Activated CD8-positive, alpha-beta memory T cell treated with anti-CD3 and anti-CD28 coated beads for 1 hour (primary cell): Measurements from ENCODE around the gene SCARB1.

Experiments used
- DNase-seq, 2 donors: peaks; one replicate each; pipeline ENCODE4 v3.0.0-alpha.2; 2020; ENCODE audit warnings: low read depth in 1 of 2; ENCODE audit errors: extremely low read depth in 1 of 2

Gene SCARB1

DNA sequence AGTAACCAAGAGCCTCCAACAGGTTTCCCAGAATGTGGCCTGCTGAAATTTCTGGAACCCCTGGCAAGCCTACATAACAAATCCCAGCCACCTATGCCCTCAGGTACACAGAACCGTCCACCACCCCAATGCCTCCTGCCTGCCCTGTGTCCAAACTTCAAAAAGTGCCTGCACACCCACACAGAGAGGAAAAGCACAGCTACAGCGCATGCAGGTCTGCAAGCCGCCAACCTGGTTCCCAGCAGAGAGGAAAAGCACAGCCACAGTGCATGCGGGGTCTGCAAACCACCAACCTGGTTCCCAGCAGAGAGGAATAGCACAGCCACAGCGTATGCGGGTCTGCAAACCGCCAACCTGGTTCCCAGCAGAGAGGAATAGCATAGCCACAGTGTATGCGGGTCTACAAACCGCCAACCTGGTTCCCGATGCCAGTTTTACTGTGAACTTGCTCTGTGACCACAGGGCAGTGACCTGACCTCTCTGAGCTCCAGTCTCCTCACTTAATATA lies 113.5 kb downstream of the SCARB1 start:
- DNase-seq: no peak

DNA sequence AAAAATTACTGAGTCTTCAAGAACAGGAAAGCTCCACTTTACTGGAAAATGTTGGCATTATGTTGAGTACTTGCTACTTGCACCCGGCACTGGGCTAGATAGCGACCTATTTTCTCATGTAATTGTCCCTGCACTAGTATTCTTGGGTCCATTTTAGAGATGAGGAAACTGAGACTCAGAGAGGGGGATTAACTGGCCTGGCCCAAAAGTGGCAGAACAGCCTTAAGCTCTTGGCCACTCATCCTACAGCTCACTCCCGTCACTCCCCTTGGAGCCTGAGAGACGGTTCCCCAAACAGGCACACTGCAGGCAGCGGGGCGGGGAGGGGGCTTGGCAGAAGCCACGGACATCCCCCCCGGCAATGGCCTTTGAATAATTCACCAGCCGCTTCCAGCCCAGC lies 113.9 kb downstream of the SCARB1 start:
- DNase-seq: no peak

DNA sequence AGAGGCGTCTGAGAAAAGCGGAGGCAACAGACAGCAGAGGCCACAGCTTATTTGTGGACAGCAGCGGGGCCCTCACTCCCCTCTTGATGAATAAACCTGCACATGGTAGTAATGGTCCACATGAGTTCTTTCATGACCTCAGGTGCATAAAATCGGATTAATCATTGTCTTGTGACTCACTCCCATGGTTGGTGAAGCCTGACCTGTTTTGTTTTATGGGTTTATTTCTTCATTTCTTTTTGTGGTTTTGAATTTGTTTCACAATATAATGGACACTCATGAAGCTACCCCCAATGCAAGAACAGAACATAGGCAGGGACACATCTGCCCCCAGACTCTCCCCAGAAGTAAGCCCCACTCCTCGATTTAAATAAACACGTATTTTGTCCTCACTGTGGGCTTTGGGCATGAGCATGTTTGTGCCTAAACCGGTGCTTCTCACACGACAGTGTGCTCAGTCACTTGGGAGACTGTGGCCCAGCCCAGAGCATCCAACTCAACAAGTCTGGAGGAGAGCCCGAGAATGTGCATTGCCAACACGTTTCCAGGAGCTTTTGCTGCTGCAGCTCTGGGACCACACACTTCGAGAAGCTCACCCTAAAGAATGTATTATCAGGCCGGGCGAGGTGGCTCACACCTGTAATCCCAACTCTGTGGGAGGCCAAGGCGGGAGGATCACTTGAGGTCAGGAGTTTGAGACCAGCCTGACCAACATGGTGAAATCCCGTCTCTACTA lies 116.1 kb downstream of the SCARB1 start:
- DNase-seq: no peak

DNA sequence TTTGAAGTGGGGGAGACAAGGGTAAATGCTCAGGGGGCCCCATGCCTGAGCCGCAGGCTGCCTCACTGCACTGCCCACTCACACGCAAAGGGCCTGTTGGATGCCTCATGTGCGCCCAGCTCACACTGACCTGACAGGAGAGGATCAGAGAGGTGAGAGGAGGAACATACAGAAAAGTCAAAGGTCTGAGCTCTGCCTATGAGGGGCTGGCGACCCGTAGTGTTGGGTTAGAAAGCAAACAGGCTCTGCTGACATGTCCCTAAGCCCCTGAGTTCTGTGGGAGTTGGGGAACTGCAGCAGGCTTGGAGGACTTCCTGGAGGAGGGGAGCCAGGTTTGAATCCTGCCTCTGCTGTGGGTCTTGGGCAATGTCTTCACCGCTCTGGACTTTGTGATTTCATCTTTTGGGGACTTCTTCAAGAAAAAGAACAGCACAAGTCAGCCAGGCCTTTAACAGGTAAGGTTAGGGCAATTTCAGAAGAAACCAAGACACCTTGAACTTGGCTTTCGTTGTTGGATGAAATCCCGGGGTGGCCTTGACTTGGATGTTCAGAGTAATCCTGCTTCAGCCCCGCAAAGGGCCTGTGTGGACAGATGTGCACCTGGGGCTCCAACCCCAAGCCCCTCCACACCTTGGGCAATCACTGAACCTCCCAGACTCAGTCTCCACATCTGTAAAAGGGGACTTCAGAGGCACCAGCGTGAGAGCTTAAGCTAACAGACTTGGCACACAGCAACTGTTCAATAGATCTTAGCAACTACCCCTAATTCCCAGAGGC lies 116.8 kb downstream of the SCARB1 start:
- DNase-seq: no peak

DNA sequence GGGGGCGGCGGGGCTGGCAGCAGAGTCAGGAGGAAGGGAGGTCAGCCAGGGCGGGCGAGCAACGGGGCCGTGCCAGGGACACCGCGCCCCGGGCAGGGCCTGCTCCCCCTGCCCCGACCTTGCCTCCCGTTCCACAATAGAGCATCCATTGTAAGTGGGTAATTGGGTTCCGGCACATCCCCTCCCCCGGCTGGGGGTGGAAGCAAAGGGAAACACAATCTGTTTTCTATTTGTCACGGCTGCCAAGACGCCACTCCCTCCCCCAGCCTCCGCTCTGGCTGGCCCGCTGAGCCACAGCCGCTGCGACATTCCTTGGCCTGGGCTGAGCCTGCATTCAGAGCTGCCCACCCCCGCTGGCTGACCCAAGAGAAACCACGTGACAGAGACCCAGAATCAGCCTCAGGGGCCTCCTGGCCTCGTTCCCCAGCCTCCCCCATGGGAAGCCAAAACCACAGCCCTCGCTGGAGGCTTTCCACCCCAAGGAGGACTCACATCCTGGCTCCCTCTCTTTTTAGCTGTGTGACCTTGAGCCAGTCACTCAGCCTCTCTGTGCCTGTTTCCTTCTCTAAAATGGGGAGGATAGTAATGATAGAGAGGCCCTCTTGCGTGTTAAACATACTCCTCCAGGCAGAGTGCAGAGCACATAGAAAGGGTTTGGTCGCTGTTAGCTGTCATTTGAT lies 117.6 kb downstream of the SCARB1 start:
- no peak for DNase-seq

DNA sequence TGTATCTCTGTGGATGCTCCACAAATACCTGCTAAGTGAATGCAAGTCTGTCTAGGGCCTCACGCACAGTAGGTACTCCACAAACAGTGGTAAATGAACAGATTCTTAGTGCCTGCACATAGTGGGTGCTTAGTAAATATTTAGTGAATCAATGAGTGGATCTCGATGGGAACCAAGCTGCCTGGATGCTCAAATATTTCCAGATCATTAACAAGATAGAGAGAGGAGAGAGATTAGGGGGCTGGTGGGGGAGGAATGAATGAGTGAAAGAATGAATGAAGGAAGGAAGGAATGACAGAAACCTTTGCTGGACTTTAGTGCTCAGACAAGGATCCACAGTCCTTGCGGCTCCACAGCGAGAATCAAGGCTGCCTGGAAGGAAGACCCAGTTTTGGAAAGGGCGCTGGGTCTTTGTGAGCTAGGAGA lies 118.2 kb downstream of the SCARB1 start:
- no peak for DNase-seq

DNA sequence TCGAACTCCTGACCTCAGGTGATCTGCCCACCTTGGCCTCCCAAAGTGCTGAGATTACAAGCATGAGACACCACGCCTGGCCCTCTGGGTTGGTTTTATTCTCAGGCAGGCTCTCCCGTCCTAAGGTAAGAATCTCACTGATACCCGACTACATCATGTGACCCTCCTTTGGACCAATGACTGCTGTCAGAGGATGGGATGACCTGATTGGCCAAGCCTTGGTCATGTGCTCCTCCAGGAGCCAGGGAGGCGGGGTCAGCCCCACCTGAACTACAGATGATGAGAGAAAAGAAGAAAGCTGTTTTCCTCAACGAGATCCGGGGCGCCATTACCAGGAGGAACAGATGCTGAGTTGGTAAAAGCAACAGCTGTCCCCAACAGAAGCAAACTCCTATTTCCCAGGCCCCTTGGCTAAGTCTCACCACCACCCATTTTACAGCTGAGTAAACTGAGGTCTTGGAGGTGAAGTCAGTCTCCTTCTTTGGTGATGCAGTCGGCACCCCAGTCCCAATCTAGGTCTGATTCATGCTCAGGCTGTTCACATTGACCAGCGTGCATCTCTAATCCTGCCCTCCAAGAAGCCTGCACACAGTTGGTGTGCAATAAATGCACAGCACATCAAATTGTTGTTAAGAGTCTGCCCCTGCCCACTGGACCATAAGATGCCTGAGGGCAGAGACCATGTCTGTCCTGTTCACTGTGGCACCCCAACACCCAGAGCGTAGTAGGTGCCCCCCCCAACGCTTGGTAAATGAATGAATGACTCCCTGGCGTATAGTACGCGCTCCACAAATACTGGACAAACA lies 118.8 kb downstream of the SCARB1 start:
- DNase-seq: no peak

DNA sequence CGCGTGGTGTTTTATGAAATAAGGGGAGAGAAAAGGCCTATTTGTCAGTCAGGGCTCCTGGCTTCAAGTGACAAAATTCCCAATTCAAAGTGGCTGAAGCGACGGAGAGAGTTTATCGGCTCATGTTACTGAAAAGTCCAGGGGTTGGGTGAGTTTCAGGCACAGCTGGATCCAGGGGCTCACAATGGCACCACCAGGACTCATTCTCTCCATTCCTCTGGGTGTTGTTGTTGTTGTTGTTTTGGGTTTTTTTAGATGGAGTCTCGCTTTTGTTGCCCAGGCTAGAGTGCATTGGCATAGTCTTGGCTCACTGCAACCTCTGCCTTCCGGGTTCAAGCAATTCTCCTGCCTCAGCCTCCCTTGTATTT lies 119.4 kb downstream of the SCARB1 start:
- no peak for DNase-seq

DNA sequence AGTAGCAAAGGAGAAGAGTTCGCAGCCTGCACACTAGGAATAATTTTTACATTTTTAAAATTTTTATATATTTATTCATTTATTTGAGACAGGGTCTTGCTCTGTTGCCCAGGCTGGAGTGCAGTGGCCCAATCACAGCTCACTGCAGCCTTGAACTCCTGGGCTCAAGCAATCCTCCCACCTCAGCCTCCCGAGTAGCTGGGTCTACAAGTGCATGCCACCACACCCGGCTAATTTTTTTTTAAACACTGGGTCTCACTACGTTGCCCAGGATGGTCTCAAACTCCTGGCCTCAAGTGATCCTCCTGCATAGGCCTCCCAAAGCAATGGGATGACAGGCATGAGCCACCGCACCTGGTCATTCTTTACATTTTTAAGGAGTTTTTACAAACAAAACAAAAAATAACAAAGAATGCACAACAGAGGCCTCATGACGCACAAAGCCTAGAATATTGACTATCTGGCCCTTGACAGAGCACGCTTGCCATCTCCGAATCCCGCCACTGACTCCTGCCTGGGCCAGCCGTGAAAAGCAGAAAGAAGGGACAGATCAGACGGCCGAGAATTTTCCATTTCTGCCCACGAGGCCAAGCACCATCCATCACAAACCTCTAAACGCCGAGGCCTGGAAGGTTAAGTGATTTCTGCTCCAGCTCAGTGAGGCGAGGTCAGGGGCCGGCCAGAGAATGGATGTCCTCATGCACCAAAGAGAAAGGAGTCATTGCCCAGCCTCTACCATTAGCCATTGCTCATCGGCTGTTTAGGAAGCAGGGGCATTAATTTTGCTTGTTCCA lies 120.0 kb downstream of the SCARB1 start:
- DNase-seq: no peak

DNA sequence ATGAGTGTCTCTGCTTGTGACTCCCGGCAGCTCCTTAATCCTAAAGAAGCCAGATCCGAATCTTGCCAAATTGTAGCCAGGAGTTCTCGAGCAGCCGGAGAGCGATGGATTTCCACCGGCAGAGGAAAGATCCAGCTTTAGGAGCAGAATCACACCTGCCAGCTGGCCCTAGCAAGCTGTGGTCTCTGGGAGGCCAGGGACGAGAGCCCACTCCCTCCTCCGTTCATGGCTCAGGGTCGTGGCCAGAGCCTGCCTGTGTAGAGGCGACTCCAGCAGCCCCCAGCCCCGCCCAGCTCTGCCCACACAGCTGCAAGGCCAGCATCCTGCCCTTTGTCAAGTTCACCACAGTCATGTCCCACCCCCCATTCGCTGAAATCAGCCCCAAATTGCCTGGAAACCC lies 121.0 kb downstream of the SCARB1 start:
- DNase-seq: no peak

DNA sequence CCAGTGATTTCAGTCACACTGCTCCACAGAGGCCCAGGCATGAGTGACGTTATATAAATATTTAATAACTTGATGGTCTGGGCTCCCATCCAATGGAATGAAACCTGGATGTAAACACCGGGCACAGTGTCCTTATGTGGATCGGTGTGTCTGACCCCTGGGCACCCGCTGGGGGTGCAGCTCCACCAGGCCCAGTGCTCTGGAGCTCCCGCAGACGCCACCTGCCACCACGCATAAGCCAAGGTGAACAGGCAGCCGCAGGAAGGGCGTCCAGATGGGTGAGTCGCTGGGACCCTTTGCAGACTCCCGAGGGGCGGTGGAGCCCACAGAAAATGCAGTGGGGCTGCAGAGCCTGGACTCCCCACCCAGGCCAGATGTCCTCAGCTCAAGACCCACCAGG lies 121.6 kb downstream of the SCARB1 start:
- DNase-seq: no peak

DNA sequence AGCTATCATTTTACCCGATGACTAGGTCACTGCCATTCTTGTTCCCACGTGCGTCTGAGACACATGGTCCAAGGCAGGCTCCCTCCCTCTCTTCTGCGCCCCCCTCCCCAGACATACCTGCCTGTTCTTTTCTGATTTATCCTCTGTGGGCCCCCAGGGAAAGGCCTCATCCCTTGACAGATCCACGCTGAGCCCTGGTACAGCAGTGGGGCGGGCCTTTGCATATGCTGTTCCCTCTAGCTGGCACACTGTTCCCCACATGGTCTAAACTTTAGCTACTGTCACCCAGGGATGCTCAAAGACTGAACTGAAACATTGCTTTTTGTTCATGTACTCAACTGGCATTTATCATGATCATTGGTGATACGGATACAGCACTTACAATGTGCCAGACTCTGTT lies 122.5 kb downstream of the SCARB1 start:
- DNase-seq: no peak

DNA sequence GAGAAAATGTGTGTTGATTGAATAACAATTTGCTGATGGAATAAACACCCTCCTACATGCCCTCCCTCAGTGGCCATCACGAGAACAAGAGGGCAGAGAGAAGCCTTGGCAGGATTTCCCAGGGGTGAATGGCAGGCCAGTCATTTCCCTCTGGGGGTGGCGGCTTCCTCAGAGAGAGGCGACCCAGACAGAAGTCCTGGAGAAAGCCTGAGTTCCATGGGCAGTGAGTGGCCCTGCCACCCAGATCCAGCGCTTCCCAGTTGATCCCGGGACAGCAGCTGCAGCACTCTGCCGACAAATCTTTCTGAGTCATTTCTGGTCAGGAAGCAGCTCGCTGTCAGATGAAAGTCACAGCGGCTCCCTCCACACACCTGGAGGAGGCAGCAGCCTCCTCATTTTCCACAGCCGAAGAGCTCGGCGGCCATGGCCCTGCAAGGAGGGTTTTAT lies 123.0 kb downstream of the SCARB1 start:
- DNase-seq: no peak

DNA sequence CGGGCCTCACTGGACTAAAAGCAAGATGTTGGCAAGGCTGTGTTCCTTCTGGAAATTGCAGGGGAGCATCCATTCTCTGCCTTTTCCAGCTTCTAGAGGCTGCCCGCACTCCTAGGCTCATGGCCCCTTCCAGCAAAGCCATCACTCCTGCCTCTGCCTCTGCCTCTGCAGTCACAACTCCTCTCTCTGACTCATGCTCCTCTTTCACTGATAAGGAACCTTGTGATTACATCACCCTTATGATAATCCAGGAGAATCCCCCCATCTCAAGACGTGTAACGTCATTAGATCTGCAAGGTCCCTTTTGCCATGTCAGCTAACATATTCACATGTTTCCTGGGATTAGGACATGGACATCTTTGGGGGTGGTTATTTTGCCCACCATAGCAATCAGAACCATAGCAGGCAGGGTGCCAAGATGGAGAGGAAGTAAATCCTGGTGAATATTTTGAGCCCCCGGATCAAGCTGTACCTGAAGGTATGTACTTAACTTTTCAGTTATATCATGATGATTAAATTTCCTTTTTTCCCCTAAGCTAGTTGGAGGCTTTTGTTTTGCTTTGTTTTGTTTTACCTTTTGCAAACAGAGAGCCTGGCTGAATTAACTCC lies 123.6 kb downstream of the SCARB1 start:
- DNase-seq: no peak

DNA sequence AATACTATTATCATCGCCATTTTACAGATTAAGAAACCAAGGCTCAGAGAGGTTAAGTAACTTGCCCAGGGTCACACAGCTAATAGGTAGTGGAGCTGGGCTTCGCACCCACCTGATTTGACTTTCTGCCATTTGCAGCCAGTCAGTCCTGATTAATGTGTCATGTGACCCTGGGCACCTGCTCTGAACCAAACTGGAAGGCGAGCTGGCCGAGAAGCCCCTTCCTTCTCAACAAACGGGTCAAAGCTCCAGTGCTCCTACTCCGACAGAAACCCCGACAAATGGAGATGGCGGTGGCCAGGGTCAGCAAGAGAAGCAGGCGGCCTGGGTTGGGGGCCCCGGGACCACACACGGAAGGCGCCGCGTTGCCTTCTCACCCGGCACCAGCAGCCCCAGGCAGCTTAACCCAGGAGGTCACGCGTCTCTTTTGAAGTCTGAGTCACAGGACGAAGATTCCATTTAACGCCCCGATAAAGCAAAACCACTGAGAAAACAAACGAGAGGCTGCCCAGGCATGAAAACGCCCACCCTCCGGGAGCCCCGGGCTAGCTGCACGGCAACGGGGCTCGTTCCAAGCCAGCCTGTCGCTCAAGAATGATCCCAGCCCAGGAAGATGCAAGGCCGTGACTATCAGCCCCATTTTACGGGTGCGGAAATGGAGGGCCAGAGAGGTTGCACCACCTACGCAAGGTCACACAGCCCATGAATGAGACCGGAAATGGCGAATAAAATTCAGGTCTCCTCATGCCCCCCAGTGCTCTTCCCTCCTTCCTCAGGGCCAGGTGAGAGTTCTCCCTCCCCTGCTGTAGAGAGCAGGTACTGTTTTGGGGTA lies 124.8 kb downstream of the SCARB1 start:
- DNase-seq: no peak

DNA sequence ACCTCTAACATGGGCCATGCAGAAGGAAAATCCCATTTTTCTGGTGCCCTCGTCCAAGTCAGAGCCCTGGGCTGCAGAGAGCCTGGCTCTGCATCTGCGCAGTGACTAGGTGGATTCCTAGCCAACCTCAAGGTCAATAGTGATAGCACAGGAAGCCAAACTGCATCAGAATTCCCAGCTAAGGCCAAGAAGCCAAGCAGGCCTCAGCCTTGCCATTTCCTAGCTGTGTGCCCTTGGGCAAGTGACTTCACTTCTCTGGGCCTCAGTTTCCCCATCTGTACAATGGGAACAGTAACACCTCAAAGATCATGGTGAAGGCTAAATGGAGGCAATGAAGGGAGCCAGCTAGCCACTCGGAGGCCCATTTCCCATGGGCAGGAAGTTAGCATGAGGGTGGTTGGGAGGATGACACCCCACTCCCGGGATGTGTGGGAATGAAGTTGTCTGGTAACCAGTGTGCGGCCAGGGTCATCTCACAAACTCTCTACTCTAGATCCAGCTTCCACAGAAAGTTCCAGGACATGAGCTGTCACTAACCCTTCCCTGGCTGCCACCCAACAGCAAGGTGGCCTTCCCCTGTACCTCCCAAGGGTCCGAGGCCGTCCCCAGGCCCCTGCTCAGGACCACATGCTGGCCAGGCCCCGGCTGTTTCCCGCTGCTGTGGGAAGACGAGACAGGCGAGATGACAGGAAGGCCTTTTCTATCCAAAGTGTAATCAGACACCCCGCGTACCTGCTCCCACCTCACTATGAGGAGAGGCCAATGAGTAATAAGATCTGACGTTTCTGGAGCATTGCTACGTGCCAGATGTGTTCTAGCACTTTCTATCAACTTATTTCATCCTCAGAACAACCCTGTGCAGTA lies 125.7 kb downstream of the SCARB1 start:
- DNase-seq: no peak

DNA sequence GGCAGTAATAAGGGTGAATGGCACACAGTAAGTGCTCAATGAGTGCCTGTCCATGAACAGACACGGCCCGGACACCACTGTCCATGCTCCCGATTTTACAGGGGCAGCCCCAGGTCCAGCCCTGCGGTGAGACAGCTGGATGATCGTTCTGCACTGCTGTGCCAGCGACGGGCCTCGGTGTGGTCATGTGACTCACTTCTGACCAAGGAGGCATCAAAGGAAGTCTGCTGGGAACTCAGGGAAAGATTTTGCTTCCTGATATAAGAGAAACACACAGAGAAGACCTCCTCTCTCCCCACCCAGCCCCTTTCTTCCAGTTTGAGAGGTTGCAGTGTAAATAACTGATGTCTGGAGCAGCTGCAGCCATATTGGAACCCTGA lies 126.6 kb downstream of the SCARB1 start:
- no peak for DNase-seq
